ENCODE results near the gene FRG1.
"Not testable (repeated sequence)": the region's sequence is repeated elsewhere in the genome, so short reads cannot be mapped to it uniquely, and the experiment has no call there.

FRG1 gene

GRCh38 chr4:189985651-189986243 is 45.1 kb downstream of the FRG1 start:
- FAIRE-seq, result not testable (repeated sequence)

GRCh38 chr4:189988877-189989431 is 48.3 kb downstream of the FRG1 start:
- no peak for FAIRE-seq

- FAIRE-seq, result not testable (repeated sequence)
These were observed 49.3 kb downstream of the FRG1 start for GRCh38 chr4:189989941-189990340.
